NCI-H446 (cell line): ENCODE data around the gene HEPACAM2.
A peak's percentile ranks its signal among the peaks of the same experiment; 100 is the strongest.

Source experiments
- DNase-seq, 2 experiments: peaks; one replicate each; lab custom pipeline; 2025; lab: John Stamatoyannopoulos, UW

The HEPACAM2 gene

GRCh38 chr7:93202594-93203250, 23.5 kb downstream of the HEPACAM2 start:
- DNase-seq: no peak

- DNase-seq: no peak
Measured at GRCh38 chr7:93198472-93198871, 27.8 kb downstream of the HEPACAM2 start.

- no peak for DNase-seq
Measured at GRCh38 chr7:93196336-93196735, 29.9 kb downstream of the HEPACAM2 start.

GRCh38 chr7:93194386-93194785, 31.9 kb downstream of the HEPACAM2 start:
- DNase-seq: no peak

GRCh38 chr7:93188870-93189634, 37.2 kb downstream of the HEPACAM2 start:
- no peak for DNase-seq

- no peak for DNase-seq
Measured at GRCh38 chr7:93185303-93186027, 40.8 kb downstream of the HEPACAM2 start.

- no peak for DNase-seq
Measured at GRCh38 chr7:93179173-93179572, 47.1 kb downstream of the HEPACAM2 start.

GRCh38 chr7:93178213-93178612, 48.1 kb downstream of the HEPACAM2 start:
- peak in 1 of 2 experiments; percentile 26 for DNase-seq

GRCh38 chr7:93176992-93177580, 49.2 kb downstream of the HEPACAM2 start:
- no peak for DNase-seq

GRCh38 chr7:93175219-93175618, 51.0 kb downstream of the HEPACAM2 start:
- no peak for DNase-seq

- no peak for DNase-seq
Measured at GRCh38 chr7:93172683-93173082, 53.6 kb downstream of the HEPACAM2 start.

GRCh38 chr7:93171606-93172226, 54.6 kb downstream of the HEPACAM2 start:
- DNase-seq: no peak

GRCh38 chr7:93165447-93165846, 60.8 kb downstream of the HEPACAM2 start:
- no peak for DNase-seq

- no peak for DNase-seq
Measured at GRCh38 chr7:93164766-93165165, 61.5 kb downstream of the HEPACAM2 start.

- no peak for DNase-seq
Measured at GRCh38 chr7:93161181-93161762, 65.0 kb downstream of the HEPACAM2 start.

GRCh38 chr7:93160410-93160809, 65.9 kb downstream of the HEPACAM2 start:
- no peak for DNase-seq

GRCh38 chr7:93159490-93159889, 66.8 kb downstream of the HEPACAM2 start:
- no peak for DNase-seq

GRCh38 chr7:93156884-93157283, 69.4 kb downstream of the HEPACAM2 start:
- no peak for DNase-seq

GRCh38 chr7:93150200-93150835, 76.0 kb downstream of the HEPACAM2 start:
- no peak for DNase-seq

GRCh38 chr7:93148727-93149126, 77.5 kb downstream of the HEPACAM2 start:
- no peak for DNase-seq

- no peak for DNase-seq
Measured at GRCh38 chr7:93148144-93148543, 78.1 kb downstream of the HEPACAM2 start, which contains the start of gene SAMD9L. Gene SAMD9L, minus strand, starts transcription at chr7:93148385. Its CDS starts 12,414 bp downstream, at chr7:93135971.
